Natural killer cell (primary cell): Measurements from ENCODE around the gene CD2AP. TPM values are rescaled to one million over a fixed set of nuclear protein-coding genes. Genes with fewer than 3 reads are reported as not detected.
"Not testable (repeated sequence)": the region's sequence is repeated elsewhere in the genome, so short reads cannot be mapped to it uniquely, and the experiment has no call there.

Experiments used
- ATAC-seq, 3 donors: fragments of 150-1000 bp in 2 of 3; fragments of 200-7000 bp in 1 of 3; cut with Tn5 transposase; 1 replicate in 1 of 3; 2 replicates in 2 of 3; pipeline ENCODE4 v1.10.0; 2021; ENCODE audit warnings: mild to moderate bottlenecking in 2 of 3, moderate library complexity in 2 of 3
- DNase-seq, 2 donors: peaks; one replicate each; pipeline versions ENCODE4 v3.0.0 to v3.0.0-alpha.2; 2013 to 2021; ENCODE audit warnings: mixed read lengths in 1 of 2
- H3K27ac ChIP-seq: one replicate; pipeline ENCODE4 v1.5.1; 2013; ENCODE audit warnings: mild to moderate bottlenecking, low read length
- H3K27me3 ChIP-seq: one replicate; pipeline ENCODE4 v1.6.1; 2013; ENCODE audit warnings: low read length; ENCODE audit not compliant: control insufficient read depth, insufficient read depth
- H3K36me3 ChIP-seq: one replicate; pipeline ENCODE4 v1.6.1; 2013; ENCODE audit warnings: low read length; ENCODE audit not compliant: control insufficient read depth, insufficient read depth
- H3K4me1 ChIP-seq: one replicate; pipeline ENCODE4 v1.6.1; 2013; ENCODE audit warnings: low read length; ENCODE audit not compliant: control insufficient read depth, insufficient read depth
- H3K4me3 ChIP-seq: one replicate; pipeline ENCODE4 v1.5.1; 2013; ENCODE audit warnings: low read length
- H3K9me3 ChIP-seq: one replicate; pipeline ENCODE4 v1.6.1; 2013; ENCODE audit warnings: low read length; ENCODE audit not compliant: control insufficient read depth, insufficient read depth
- H3K27ac Mint-ChIP-seq, 2 donors: one replicate each; pipeline ENCODE4 v1.8.0; 2022; ENCODE audit warnings: mild to moderate bottlenecking in 2 of 2, mixed read lengths in 2 of 2, moderate library complexity in 1 of 2
- H3K27me3 Mint-ChIP-seq, 2 donors: one replicate each; pipeline ENCODE4 v1.8.0; 2022; ENCODE audit warnings: low read depth in 2 of 2, mixed read lengths in 2 of 2
- H3K36me3 Mint-ChIP-seq: one replicate; pipeline ENCODE4 v1.8.0; 2022; ENCODE audit warnings: mixed read lengths
- H3K4me1 Mint-ChIP-seq, 2 donors: one replicate each; pipeline ENCODE4 v1.8.0; 2022; ENCODE audit warnings: mixed read lengths in 2 of 2
- H3K4me3 Mint-ChIP-seq: one replicate; pipeline ENCODE4 v1.8.0; 2022; ENCODE audit warnings: mild to moderate bottlenecking, moderate library complexity, mixed read lengths
- H3K9me3 Mint-ChIP-seq, 2 donors: one replicate each; pipeline ENCODE4 v1.8.0; 2022; ENCODE audit warnings: mixed read lengths in 2 of 2
- WGBS: methylation state at CpG from one replicate; pipeline ENCODE4 v1.1.7; 2013; ENCODE audit warnings: missing lambda C conversion rate; ENCODE audit not compliant: insufficient coverage; 5-methylcytosine and 5-hydroxymethylcytosine counted together
- intact Hi-C: fragments of 100-400 bp; cut with micrococcal nuclease; formaldehyde crosslinking; loops from one replicate; pipeline ENCODE4 v1.14.2; 2022
- total RNA-seq, 4 donors: library from RNA; stranded (reverse); fragments of 120-200 nt in 1 of 4; gene quantifications; one replicate each; pipeline versions ENCODE4 v1.2.3 to v1.2.4, GENCODE V29; 2013 to 2022
- TF ChIP-seq, protein P1 (sequence below): fragments of 200-600 bp; IDR thresholded peaks from one replicate; pipeline ENCODE4 v1.8.0; 2022; ENCODE audit warnings: antibody characterized with exemption

CD2AP gene
- total RNA-seq, 3 donors from 2014 or later (not counting 1 experiment from before 2014, with no cell fraction given), result 23.8 to 26.3 (median 26.3) TPM

DNA sequence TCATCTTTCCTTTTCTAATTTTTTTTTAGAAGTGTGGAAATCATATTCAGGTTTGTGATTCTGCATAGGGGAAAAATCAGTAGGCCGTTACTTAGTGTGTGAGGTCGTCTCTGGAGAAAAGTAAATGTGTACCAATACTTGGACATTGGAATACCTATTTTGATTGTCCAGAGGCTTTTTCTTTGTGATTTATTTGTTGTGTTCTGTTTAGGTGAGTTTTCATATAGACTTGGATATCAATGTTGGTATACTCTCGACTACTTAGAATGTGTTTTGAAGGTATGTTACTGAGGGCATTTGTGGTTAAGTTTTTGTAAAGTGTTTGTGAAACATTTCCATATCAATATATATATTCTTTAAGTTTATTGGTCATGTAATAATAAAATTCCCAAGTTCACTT lies 2.3 kb downstream of the CD2AP start:
- Histone ChIP-seq H3K4me1 (peaks cover 10% of the 10 kb centered on the region), H3K27me3 (no peaks in the 10 kb centered on the region), H3K9me3 (no peaks in the 10 kb centered on the region), H3K4me3 (no peak overlapping the region), H3K36me3 (no peaks in the 10 kb centered on the region), H3K27ac (no peak overlapping the region)
- H3K27ac Mint-ChIP-seq, result peak overlapping the region in 1 of 2 donors; percentile 95
- TF ChIP-seq, protein P1, sequence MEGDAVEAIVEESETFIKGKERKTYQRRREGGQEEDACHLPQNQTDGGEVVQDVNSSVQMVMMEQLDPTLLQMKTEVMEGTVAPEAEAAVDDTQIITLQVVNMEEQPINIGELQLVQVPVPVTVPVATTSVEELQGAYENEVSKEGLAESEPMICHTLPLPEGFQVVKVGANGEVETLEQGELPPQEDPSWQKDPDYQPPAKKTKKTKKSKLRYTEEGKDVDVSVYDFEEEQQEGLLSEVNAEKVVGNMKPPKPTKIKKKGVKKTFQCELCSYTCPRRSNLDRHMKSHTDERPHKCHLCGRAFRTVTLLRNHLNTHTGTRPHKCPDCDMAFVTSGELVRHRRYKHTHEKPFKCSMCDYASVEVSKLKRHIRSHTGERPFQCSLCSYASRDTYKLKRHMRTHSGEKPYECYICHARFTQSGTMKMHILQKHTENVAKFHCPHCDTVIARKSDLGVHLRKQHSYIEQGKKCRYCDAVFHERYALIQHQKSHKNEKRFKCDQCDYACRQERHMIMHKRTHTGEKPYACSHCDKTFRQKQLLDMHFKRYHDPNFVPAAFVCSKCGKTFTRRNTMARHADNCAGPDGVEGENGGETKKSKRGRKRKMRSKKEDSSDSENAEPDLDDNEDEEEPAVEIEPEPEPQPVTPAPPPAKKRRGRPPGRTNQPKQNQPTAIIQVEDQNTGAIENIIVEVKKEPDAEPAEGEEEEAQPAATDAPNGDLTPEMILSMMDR, result no peak
- H3K4me3 Mint-ChIP-seq, result peak overlapping the region; percentile 100
- H3K36me3 Mint-ChIP-seq, result no peaks in the 10 kb centered on the region
- DNase-seq, result no peak
- intact Hi-C loops, result loop anchor here (5.0 kb wide), 1 partner anchor 68 kb away; no protein-coding TSS in a partner anchor
- H3K27me3 Mint-ChIP-seq, result no peaks in the 10 kb centered on the region
- WGBS, result 74% methylated on average over 3 of the region's 3 CpGs
- H3K9me3 Mint-ChIP-seq, result no peaks in the 10 kb centered on the region
- ATAC-seq, result no peak
- peaks cover 35 to 56% of the 10 kb centered on the region in 2 donors for H3K4me1 Mint-ChIP-seq

DNA sequence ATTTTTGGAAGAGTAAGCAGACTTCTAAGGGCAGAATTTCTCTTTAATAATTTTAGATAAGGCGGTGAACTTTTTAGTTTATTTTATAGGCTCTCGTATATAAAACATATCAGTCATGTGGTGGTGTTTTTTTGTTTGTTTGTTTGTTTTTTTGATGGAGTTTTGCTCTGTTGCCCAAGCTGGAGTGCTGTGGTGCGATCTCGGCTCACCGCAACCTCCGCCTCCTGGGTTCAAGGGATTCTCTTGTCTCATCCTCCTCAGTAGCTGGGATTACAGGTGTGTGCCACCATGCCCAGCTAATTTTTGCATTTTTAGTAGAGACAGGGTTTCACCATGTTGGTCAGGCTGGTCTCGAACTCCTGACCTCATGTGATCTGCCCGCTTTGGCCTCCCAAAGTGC lies 3.6 kb downstream of the CD2AP start:
- peak overlapping the region in 1 of 2 donors; percentile 17 for H3K27ac Mint-ChIP-seq
- peak overlapping the region; percentile 7 for H3K4me3 Mint-ChIP-seq
- not testable (repeated sequence) for H3K9me3 Mint-ChIP-seq

DNA sequence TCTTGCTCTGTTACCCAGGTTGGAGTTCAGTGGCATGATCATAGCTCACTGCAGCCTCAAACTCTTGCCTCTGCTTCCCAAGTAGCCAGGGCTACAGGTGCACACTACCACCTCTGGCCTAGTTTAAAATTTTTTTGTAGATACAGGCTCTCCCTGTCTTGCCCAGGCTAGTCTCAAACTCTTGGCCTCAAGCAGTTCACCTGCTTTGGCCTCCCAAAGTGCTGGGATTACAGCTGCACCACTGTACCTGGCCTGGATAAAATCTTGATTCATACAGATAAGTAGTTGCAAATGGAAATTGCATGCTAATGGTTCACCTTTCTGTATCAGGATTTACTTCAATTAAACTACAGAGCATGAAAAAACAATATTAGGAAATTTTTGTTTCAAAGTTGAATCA lies 4.2 kb downstream of the CD2AP start:
- TF ChIP-seq, protein P1, result no peak
- Mint-ChIP-seq H3K27me3 (no peaks in the 10 kb centered on the region), H3K4me3 (no peak overlapping the region), H3K4me1 (peaks cover 43 to 69% of the 10 kb centered on the region in 2 donors), H3K9me3 (no peaks in the 10 kb centered on the region), H3K36me3 (no peaks in the 10 kb centered on the region), H3K27ac (no peak overlapping the region)
- Histone ChIP-seq H3K9me3 (no peaks in the 10 kb centered on the region), H3K4me1 (peaks cover 8% of the 10 kb centered on the region), H3K27ac (no peak overlapping the region), H3K4me3 (no peak overlapping the region), H3K36me3 (no peaks in the 10 kb centered on the region), H3K27me3 (no peaks in the 10 kb centered on the region)
- no peak for DNase-seq
- ATAC-seq, result no peak
- intact Hi-C loops, result no loop called here

More for the DNA sequence above, 3.6 kb downstream of the CD2AP start:
- H3K36me3 ChIP-seq, H3K27me3 Mint-ChIP-seq, DNase-seq, H3K27me3 ChIP-seq, H3K9me3 ChIP-seq, H3K36me3 Mint-ChIP-seq, H3K4me3 ChIP-seq, intact Hi-C loops, H3K27ac ChIP-seq, ATAC-seq: not testable (repeated sequence)
- H3K4me1 ChIP-seq, result peaks cover 10% of the 10 kb centered on the region
- H3K4me1 Mint-ChIP-seq, result peaks cover 40 to 65% of the 10 kb centered on the region in 2 donors
- 97% methylated on average over 8 of the region's 8 CpGs for WGBS

DNA sequence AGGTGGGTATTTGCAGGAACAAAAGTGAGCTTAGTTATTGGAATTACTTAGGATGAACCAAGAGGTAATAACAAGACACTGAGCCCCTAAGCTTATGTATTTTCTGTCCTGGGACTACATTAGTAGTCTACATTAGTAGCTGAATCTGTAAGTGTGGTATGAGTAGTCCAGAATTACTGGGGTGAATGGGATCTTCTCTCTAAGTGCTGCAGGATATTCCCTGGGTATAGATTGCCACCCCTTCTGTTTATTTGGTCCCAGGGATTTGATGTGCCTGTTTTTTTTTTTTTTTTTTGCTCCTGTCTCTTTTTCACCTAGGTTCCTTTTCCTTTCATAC lies 5.9 kb downstream of the CD2AP start:
- TF ChIP-seq, protein P1, result no peak
- Mint-ChIP-seq H3K36me3 (no peaks in the 10 kb centered on the region), H3K27ac (peak overlapping the region in 1 of 2 donors; percentile 71), H3K9me3 (no peaks in the 10 kb centered on the region), H3K4me1 (peaks cover 34 to 62% of the 10 kb centered on the region in 2 donors), H3K4me3 (no peak overlapping the region), H3K27me3 (no peaks in the 10 kb centered on the region)
- Histone ChIP-seq H3K27ac (no peak overlapping the region), H3K27me3 (no peaks in the 10 kb centered on the region), H3K4me1 (peaks cover 3% of the 10 kb centered on the region), H3K4me3 (no peak overlapping the region), H3K9me3 (no peaks in the 10 kb centered on the region), H3K36me3 (no peaks in the 10 kb centered on the region)
- intact Hi-C loops, result no loop called here
- ATAC-seq, result no peak
- no peak for DNase-seq
